HG03575 (cell line): ENCODE data around the gene ARCN1.

Experiments used
- ATAC-seq: cut with Tn5 transposase; IDR thresholded peaks from one replicate; pipeline ENCODE4 v1.9.1; 2021; ENCODE audit not compliant: unreplicated experiment, insufficient number of reproducible peaks, low FRiP score; ENCODE audit errors: extremely low read depth

Gene ARCN1

DNA sequence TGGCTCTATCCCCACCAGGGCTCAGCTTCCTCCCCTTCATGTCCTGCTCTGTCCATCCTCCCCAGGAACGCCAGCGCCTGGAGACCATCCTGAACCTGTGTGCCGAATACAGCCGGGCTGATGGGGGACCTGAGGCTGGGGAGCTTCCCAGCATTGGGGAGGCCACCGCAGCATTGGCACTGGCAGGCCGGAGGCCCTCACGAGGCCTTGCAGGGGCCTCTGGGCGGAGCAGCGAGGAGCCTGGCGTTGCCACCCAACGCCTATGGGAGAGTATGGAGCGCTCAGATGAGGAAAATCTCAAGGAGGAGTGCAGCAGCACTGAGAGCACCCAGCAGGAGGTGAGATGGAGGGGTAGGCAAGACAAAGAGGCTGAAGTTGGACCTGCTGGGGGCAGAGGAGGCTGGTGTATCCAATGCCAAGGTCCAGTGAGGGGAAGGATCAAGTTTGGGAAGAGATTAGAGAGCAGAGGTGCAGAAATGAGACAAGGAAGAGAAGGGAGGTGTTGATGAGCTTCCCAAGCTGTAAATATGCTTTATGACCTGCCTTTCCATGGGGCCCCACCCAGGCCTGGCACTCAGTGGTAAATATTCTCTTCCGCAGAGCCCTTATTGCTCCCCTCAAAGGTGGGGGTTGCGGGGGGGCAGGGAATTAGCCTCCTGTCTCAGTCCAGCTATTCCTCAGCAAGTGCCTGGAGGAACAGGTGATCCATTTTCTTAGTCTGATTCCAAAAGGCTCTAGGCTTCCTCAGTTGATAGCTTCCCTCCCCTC is 59.1 kb downstream of the ARCN1 start:
- ATAC-seq, result no peak

DNA sequence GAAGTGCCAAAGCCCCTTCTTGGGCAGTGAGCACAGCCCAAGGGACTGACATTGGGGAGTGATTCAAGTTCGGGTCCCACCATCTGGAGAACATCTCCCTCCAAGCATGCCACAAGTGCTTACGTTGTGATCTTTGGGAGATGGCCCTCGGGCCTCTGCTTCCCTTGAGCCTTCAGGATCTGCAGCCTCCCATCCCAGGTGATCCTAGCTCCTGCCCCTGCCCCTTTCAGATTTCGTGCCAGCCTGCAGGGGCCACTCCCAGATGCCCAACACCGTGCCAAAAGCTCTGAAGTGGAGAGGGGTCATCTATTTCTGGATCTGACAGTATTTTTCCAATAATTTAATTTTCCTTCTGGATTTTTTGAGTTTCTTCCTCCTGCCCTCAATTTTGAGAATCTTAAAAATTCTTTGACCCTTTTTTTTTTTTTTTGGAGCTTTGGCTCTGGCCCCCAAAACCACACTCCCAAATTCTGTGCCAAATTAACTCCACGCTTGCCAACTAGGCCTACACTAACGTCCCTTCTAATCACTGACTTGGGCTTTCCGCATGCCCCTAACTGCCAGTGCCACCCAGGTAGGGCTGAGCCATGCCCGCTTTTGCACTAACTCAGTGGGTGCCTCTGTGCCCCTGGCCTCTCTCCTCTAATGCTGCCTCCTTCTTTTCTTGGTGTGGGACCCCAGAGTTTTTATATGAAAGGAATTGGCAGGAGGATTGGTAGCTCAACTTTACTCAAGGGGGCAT is 60.5 kb downstream of the ARCN1 start:
- ATAC-seq, result no peak

DNA sequence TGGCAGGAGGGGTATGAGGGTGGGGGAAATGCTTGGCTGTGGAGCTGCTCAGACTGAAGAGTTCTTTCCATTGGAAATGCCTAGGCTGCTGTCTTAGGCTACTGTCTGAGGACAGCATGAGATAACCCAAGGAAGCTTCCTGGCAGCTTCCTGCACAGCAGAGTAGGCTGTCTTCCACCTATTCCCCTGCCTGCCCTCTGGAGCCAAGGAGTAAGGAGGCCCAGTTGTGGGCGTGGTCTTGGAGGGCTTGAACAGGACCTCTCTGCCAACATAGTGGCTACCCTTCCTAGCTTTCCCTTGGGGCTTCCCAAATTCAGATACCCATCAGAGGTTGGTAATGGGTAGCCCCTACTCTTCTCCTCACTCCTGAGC is 61.1 kb downstream of the ARCN1 start:
- no peak for ATAC-seq

DNA sequence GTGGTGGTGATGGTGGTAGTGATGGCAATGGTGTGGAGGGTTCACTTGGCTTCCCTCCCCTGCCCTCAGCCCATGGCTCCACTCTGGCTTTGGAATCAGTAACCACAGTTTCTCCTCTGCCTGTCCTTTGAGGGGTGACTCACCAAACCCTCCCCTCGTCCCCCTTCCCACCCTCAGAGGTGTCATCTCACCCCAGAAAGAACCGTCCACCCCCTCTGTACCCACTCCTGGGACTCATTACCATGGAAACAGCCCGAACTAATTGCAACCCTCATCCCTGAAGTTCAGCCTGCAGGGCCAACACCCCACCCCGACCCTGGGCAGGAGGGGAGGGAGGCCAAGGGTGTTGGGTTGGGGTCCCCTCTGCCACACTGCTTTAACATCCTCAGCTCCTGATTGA is 61.8 kb downstream of the ARCN1 start:
- no peak for ATAC-seq

DNA sequence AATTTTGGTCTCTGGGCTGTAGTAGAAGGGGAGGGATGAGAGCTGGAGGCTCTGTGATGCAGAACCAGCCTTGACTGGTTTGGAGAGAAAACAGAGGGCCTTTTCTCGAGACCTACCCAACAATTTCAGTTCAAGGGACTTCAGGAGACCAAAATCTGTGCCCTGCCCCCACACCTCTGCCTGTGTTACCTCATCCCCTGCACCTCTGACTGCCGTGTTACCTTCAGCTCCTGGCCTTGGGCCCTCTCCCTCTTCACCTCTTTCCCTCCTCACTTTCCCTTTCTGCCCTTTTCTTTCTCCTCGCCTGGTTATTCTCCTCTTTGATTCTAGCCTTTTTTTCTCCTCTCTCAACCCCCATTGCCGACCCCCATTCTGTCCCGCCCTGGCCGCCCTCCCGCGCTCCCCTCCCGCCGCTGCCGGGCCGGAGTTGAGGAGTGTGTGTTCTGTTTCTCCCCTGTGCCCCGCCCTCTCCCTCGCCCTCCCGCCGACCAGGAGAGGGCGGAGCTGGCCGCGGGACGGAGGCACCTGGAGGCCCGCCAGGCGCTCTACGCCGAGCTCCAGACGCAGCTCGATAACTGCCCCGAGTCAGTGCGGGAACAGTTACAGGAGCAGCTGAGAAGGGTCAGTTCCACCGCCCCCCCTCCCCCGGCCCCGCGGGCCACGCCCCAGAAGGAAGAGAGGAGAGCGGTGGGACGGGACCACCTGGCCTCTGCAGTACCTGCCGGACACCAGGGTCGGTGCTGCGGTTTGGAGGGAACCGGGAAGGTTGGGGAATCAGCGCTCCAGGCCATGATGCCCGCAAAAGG is 62.4 kb downstream of the ARCN1 start:
- ATAC-seq, result no peak

DNA sequence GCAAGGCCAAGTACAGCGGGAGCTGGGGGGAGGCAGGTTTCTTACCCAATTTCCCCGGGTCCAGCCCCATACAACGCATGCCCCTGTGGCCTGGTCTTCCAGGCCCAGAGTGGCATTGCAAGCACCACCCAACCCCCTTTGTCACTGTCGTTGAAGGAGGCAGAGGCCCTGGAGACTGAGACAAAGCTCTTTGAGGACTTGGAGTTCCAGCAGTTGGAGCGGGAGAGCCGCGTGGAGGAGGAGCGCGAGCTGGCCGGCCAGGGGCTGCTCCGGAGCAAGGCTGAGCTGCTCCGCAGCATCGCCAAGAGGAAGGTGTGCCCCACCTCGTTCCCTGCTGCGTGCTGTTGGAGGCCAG is 63.0 kb downstream of the ARCN1 start:
- no peak for ATAC-seq

DNA sequence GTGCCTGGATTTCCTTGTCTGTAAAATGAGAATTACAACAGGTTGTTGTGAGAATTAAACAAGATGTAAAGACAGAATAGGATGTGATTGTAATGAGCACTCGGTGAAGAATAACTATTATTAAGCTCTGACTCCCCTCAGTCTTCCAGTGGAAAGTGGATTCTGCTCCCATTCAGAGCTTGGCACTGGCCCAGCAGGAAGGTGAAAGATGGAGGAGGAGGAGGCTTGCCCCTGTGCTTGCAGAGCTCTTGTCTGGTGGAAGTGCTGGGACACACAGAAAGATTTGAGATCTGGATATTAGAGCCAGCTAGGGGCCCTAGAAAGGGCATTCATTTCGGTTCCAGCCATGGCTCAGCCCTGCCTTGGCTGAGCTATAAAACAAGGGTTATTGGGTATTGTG is 63.4 kb downstream of the ARCN1 start:
- ATAC-seq, result no peak

DNA sequence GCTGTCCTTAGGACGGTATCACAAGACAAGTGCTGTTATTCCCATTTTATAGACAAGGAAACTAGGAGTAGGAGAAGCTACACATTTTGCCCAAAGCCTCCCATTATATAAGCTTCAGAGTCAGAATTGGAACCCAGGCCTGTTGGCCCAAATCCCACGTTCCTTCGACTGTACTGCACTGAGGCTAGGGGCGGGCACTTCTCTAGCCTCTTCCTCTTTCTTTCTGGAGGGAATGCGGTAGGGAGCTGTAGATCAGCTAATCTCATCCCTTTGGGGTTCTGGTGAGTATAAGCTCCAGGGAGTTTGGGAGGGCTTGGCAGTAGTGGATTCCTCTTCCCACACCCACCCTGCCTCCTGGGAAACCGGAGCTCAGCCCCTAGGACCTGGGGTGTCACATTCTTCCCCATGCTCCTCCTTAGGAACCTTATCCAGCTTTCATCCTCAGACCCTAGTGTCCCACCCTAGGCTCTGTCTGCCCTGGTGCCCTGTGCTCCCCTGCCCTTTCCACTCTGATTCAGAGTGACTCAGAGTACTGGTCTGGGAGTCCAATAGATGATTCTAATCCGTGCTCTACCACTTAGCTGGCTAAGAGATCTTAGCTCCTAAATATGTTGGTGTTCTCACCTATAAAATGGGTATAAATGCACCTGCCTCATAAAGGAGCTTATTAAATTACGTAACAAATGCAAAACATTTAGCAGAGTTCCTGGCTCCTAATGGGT is 64.5 kb downstream of the ARCN1 start:
- ATAC-seq, result no peak

DNA sequence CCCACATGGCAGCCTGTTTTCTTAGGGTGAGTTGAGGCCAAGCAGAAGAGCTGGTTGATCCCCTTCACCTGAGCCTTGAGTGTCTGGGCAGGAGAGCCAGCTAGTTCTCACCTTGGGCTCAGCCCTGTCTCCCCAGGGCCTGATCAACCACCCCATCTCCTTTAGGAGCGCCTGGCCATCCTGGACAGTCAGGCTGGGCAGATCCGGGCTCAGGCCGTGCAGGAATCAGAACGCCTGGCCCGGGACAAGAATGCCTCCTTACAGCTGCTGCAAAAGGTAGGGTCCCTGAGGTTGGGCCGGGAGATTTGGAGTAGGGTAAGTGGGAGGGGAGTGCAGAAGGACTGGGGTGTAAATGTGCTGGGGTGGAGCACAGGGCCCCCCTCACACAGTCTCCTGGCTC is 66.5 kb downstream of the ARCN1 start:
- no peak for ATAC-seq

DNA sequence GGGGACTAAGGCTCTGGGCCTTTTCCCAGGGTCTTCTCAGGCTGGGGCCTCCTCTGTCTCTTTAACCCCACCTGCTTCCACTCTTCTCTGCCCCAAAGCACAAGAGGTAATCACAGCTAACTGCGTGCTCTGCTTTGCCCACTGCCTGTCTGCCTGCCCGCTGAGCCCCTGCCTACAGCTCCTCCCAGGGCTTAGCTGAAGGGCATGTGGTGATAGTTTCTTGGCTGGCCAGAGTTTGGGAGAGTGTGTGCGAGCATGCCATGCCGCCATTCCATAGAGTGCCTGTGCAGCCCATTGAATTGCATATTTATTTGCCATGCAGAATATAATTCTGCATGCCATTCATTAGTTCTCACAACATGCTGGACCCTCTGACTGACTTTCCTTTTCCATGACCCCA is 67.7 kb downstream of the ARCN1 start:
- no peak for ATAC-seq

DNA sequence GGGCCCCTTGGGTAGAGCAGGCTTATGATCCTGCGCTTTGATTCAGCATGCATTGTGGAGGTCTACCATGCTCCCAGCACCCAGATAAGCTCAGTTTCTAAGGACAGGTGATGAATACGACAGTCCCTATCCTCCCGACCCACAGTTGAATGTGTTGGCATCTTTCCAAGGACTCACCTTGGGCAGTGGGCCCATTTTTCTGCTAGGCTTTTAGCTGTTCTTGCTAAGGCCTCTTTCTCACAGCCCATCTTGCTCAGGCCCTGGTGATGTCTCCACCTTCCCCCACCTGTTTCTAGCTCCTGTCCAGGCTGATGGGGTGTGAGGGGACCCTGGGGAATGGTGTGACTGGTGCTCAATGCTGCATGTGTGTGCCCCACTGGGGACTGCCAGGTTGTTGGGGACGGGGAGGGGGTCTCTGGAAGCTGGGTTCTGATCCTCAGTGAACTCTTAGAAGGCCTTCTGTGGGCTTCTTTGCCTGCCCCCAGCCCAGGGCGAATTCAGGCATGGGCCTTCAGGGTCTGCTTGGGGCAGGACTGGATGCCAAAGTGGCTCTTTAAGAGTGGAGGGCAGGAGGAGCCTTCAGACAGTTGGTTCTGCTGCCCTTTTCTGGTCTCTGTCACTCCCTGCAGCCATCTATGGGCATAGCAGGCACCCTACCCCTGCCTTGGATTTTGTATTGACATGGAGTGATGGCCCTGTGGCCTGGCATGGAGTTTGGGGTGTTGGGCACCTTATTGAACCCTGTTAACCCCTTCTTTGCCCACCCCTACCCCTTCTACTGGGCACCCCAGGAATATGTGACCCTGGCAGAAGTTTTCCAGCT is 68.3 kb downstream of the ARCN1 start:
- ATAC-seq, result no peak

DNA sequence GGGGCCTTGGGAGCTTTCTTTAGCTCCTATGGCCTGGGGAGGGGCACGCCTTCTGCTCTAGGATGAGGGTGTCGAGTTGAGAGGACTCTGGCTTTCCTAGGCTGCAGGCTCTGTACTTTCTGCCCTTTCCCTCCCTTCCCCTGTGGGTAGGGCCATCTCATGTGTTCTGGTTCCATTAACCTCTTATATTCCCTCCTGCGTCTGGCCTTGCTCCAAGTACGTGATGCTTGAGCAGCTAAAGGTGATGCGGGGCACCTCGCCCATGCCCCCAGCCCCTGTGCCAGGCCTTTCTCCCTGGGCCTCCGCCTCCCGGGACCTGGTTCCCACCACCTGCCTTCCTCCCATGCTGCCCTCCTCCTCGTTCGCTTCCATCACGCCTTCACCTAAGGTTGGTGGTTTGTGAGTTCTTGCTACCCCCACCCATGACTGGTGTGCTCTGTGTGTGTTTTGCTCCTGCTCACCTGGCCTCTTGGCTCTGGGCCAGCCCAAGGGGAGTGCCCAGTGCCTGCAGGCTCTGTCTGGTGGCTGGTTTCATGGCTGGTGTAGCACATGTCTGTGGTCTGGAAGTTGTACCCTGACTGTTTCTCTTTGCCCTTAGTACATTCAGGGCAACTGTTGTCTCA is 69.3 kb downstream of the ARCN1 start:
- ATAC-seq, result no peak

DNA sequence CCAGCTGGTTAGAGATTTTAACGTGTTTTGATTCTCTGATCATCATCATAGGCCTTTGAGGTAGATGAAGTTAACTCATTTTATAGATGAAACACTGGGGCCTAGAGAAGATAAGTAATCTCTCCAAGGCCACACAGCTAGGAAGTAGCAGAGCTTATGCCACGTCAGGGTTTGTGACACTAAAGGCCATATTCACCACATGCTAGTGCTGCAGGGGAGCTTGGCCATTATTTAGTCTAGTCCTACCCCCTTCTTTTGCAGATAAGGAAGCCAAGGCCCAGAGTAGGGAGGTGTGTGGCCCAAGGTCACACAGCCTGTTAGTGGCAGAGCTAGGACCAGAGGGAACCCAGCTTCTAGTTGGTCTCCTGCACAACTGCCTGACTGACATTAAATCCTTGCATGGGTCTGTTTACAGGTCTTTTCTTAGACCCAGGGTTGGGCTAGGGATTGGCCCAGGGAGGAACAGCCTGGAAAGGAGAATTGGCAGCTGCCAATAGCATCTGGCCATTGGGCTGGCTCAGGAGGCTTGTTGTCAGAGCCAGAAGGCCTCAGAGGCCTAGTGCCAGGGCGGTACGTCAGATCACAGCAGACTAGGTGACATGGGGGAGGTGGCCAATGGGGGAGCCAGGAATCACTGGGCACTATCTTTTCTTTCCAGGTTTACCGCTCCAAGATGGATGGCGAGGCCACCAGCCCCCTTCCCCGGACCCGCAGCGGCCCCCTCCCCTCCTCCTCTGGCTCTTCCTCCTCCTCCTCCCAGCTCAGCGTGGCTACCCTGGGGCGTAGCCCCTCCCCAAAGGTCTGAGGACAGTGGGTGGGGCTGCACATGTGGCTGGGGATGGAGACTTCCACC is 71.2 kb downstream of the ARCN1 start:
- ATAC-seq, result no peak

DNA sequence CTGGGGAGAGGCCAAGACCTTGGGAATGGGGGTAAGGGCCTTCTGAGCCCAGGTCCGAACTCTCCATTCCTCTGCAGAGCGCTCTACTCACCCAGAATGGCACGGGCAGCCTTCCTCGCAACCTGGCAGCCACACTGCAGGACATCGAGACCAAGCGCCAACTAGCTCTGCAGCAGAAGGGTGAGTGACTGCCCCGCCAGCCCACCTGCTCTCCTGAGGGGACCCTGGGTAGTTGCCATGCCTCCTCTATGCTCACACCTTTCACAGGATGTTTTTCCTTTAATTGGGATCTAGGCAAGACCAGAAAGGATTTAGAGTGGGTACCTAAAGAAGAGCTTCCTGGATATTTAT is 71.8 kb downstream of the ARCN1 start:
- no peak for ATAC-seq

DNA sequence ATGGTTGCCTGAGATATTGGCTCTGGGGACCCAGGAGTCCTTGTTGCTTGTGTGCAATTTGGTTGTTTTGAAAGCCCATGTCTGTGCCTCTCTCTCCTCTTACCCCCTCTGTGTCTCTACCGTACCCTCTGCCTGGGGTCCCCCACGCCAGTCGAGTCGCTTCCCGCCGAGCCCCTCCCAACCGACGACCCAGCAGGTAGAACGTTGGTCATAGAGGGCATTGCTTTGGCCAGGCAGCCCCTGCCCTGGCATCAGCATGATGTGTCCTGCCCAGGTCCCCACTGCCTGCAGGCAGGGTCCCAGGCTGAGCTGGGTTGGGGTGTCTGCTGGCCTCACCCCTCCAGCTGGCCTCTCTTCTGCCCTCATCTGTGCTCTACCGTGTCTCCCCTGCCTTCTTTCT is 72.3 kb downstream of the ARCN1 start:
- ATAC-seq, result no peak

DNA sequence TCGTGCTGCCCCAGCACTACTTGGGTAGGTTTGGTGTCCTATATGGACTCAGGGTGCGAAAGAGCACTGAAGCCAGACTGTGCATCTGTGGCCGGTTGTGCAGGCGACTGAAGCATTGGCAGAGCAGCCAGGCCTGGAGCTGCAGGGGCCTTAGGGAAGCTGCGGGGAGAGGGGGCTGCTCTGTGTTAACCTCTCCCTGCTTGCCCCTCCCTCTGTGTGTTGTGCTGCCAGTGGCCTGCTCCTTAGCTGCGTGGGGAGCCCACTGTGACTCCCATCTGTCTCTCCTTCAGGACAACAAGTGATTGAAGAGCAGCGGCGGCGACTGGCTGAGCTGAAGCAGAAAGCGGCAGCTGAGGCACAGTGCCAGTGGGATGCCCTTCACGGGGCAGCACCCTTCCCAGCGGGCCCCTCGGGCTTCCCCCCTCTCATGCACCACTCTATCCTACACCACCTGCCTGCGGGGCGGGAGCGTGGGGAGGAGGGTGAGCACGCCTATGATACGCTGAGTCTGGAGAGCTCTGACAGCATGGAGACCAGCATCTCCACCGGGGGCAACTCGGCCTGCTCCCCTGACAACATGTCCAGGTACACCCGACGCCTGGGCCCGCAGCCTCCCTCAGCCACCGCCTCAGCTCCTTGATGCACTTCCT is 73.0 kb downstream of the ARCN1 start:
- no peak for ATAC-seq

DNA sequence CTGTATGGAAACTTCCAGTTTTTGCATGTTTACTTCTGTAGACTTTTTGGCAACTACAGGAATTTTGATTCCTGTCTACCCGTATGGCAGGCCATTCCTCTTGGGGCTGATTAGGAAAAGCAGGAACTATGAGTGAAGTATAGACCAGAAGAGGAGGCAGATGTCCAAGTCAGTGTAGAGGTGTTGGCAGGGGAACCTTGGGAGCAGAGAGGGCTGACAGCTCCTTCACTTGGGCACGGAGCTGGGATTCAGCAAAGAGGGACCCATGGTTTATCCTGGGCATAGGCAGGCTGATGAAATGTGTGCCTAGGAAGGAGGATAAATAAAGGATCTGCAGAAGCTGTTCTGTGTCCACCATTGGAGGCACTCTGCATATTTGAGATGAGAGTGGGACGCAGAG is 74.2 kb downstream of the ARCN1 start:
- ATAC-seq, result no peak
